Mesenchymal stem cell (in vitro differentiated cells and primary cell): ENCODE measurements around the gene KCNJ16.
"Not testable (repeated sequence)": the region's sequence is repeated elsewhere in the genome, so short reads cannot be mapped to it uniquely, and the experiment has no call there.

Experiments
- DNase-seq: peaks from one replicate; pipeline ENCODE4 v3.0.0-alpha.2; 2013
- H2AFZ ChIP-seq: one replicate; pipeline ENCODE4 v1.6.1; 2013; ENCODE audit warnings: low read depth, mild to moderate bottlenecking, control low read depth, inconsistent platforms, low read length, moderate library complexity
- H2AK5ac ChIP-seq: 2 replicates; pipeline ENCODE4 v1.6.1; 2013; ENCODE audit warnings: low read length, moderate library complexity, mild to moderate bottlenecking, inconsistent platforms; ENCODE audit not compliant: severe bottlenecking
- H2BK120ac ChIP-seq: one replicate; pipeline ENCODE4 v1.6.1; 2013; ENCODE audit warnings: low read depth, mild to moderate bottlenecking, inconsistent platforms, low read length, moderate library complexity
- H2BK12ac ChIP-seq, 2 experiments: one replicate each; pipeline ENCODE4 v1.6.1; 2013; ENCODE audit warnings: inconsistent platforms in 2 of 2, low read length in 2 of 2, mild to moderate bottlenecking in 2 of 2, moderate library complexity in 2 of 2, control low read depth in 1 of 2
- H2BK15ac ChIP-seq: one replicate; pipeline ENCODE4 v1.6.1; 2013; ENCODE audit warnings: mild to moderate bottlenecking, low read depth, inconsistent platforms; ENCODE audit not compliant: poor library complexity, severe bottlenecking
- H2BK5ac ChIP-seq: 2 replicates; pipeline ENCODE4 v1.6.1; 2013; ENCODE audit warnings: low read depth, mild to moderate bottlenecking, low read length, control low read depth, inconsistent platforms; ENCODE audit not compliant: poor library complexity, severe bottlenecking
- H3K14ac ChIP-seq, 2 experiments: one replicate each; pipeline ENCODE4 v1.6.1; 2013; ENCODE audit warnings: inconsistent platforms in 2 of 2, low read length in 2 of 2, control low read depth in 1 of 2, mild to moderate bottlenecking in 1 of 2, moderate library complexity in 1 of 2
- H3K18ac ChIP-seq, 2 experiments: one replicate each; pipeline ENCODE4 v1.6.1; 2013; ENCODE audit warnings: inconsistent platforms in 2 of 2, low read length in 2 of 2, control low read depth in 1 of 2, low read depth in 1 of 2, mild to moderate bottlenecking in 1 of 2
- H3K23ac ChIP-seq, 2 experiments: one replicate each; pipeline ENCODE4 v1.6.1; 2013; ENCODE audit warnings: inconsistent platforms in 2 of 2, low read length in 2 of 2, mild to moderate bottlenecking in 2 of 2, moderate library complexity in 2 of 2, control low read depth in 1 of 2
- H3K27ac ChIP-seq: 2 replicates; pipeline ENCODE4 v1.5.1; 2013; ENCODE audit warnings: mild to moderate bottlenecking, moderate library complexity, low read length, control low read depth, inconsistent platforms; ENCODE audit not compliant: poor library complexity, severe bottlenecking
- H3K27me3 ChIP-seq, 2 experiments: 2 replicates each; pipeline versions ENCODE4 v1.6.1 to v1.7.0; 2013; ENCODE audit warnings: low read length in 2 of 2, mild to moderate bottlenecking in 2 of 2, moderate library complexity in 2 of 2, control low read depth in 1 of 2, inconsistent platforms in 1 of 2; ENCODE audit not compliant: control insufficient read depth in 1 of 2, insufficient read depth in 1 of 2
- H3K36me3 ChIP-seq, 2 experiments: 2 replicates each; pipeline versions ENCODE4 v1.6.1 to v1.7.0; 2013; ENCODE audit warnings: low read length in 2 of 2, control low read depth in 1 of 2, inconsistent platforms in 1 of 2, low read depth in 1 of 2, mild to moderate bottlenecking in 1 of 2; ENCODE audit not compliant: insufficient read depth in 2 of 2, control insufficient read depth in 1 of 2
- H3K4ac ChIP-seq, 2 experiments: one replicate each; pipeline ENCODE4 v1.6.1; 2013; ENCODE audit warnings: inconsistent platforms in 2 of 2, low read length in 2 of 2, mild to moderate bottlenecking in 2 of 2, moderate library complexity in 2 of 2, control low read depth in 1 of 2, low read depth in 1 of 2
- H3K4me1 ChIP-seq: 2 replicates; pipeline ENCODE4 v1.6.1; 2013; ENCODE audit warnings: low read depth, low read length, control low read depth; ENCODE audit not compliant: control insufficient read depth, insufficient read depth
- H3K4me2 ChIP-seq: 2 replicates; pipeline ENCODE4 v1.6.1; 2013; ENCODE audit warnings: low read length, mild to moderate bottlenecking, inconsistent platforms; ENCODE audit not compliant: poor library complexity, severe bottlenecking
- H3K4me3 ChIP-seq, 2 experiments: 2 replicates each; pipeline versions ENCODE4 v1.5.1 to v1.7.0; 2013; ENCODE audit warnings: low read length in 2 of 2, mild to moderate bottlenecking in 2 of 2, control low read depth in 1 of 2, low read depth in 1 of 2; ENCODE audit not compliant: insufficient read depth in 1 of 2
- H3K79me1 ChIP-seq: replicated peaks from 2 replicates; pipeline ENCODE4 v1.6.1; 2013; ENCODE audit warnings: mild to moderate bottlenecking, control low read depth, low read length, inconsistent platforms; ENCODE audit not compliant: poor library complexity, severe bottlenecking
- H3K9ac ChIP-seq: 2 replicates; pipeline ENCODE4 v1.7.0; 2013; ENCODE audit warnings: mild to moderate bottlenecking, low read length, moderate library complexity
- H3K9me3 ChIP-seq: 2 replicates; pipeline ENCODE4 v1.7.0; 2013; ENCODE audit warnings: mild to moderate bottlenecking, low read length; ENCODE audit not compliant: control insufficient read depth
- H4K8ac ChIP-seq: one replicate; pipeline ENCODE4 v1.6.1; 2013; ENCODE audit warnings: inconsistent platforms, mild to moderate bottlenecking, low read length, moderate library complexity
- H4K91ac ChIP-seq: one replicate; pipeline ENCODE4 v1.6.1; 2013; ENCODE audit warnings: mild to moderate bottlenecking, low read length, inconsistent platforms
- WGBS: methylation state at CpG from one replicate; pipeline ENCODE4 v1.1.7; 2013; ENCODE audit warnings: mixed read lengths; 5-methylcytosine and 5-hydroxymethylcytosine counted together

The KCNJ16 gene

DNA sequence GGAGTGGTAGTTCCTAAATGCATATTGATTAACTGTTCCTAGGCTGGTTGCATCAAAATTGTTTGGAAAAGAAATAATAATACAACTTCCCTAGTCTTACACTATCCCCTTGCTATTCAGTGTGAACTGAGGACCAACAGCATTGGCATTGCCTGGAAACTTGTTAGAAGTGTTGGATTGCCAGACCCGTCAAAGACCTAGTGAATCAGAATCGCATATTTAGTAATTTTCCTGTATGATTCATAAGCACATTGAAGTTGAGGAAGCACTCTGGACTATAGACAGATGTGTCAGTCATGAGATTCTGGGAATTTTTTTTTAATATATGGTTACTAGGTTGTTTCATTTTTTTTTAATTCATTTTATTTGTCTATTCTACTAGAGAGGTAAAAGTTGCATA is 34.7 kb upstream of the KCNJ16 start:
- DNase-seq = no peak
- Histone ChIP-seq H3K9ac (no peak overlapping the region), H2BK120ac (no peak overlapping the region), H2AFZ (no peak overlapping the region), H2BK12ac (no peak overlapping the region), H3K9me3 (no peaks in the 10 kb centered on the region), H3K36me3 (no peaks in the 10 kb centered on the region), H3K23ac (no peak overlapping the region), H3K14ac (no peak overlapping the region), H4K8ac (no peak overlapping the region), H3K4me3 (no peak overlapping the region), H3K27ac (no peak overlapping the region), H3K79me1 (no peaks in the 10 kb centered on the region), H2AK5ac (no peak overlapping the region), H3K27me3 (no peaks in the 10 kb centered on the region), H2BK5ac (no peak overlapping the region), H3K4ac (no peak overlapping the region), H2BK15ac (no peak overlapping the region), H4K91ac (no peak overlapping the region), H3K4me2 (no peak overlapping the region), H3K4me1 (no peaks in the 10 kb centered on the region), H3K18ac (no peak overlapping the region)
- WGBS = 94% methylated on average over 2 of the region's 2 CpGs

DNA sequence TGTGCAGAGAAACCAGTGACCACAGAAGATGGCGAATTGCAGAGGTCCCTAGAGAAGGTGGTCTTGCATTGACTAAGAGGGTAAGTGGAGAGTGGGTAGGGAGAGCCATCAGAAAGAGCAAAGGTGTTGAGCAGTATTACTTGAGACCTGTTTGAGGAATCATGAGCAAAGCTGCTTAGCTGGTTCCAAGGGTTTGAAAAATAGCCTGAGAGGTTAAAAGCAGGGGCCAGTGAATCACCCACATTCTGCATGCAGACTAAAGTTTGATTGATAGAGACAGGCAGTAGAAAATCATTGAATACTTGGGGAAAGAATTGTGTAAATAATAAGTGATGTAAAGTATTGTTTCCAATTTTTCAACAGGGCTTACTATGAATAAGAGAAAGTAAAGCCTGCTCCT is 34.0 kb upstream of the KCNJ16 start:
- 77% methylated on average over 1 of the region's 1 CpG for WGBS

DNA sequence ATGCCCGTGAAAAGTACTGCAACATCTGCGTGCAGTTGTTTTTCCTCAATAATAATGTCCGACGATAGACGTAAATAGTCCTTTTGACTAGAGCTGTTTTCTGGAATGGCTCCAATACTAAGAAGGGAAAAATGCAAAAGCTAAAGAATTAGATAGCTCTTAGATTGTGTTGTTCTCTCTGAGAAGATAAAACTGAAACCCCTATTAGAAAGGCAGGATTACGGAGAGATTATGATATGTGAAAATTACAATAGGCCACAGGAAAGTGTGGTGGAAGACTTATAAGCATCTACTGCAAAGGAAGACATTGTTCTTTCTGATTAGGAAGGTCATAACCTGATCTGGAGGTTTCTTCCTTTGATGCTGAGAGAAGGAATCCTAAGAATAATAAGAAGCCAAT is 33.5 kb upstream of the KCNJ16 start:
- Histone ChIP-seq H3K27ac (no peak overlapping the region), H3K4me1 (no peaks in the 10 kb centered on the region), H4K8ac (no peak overlapping the region), H2BK120ac (no peak overlapping the region), H3K9me3 (no peaks in the 10 kb centered on the region), H2AFZ (no peak overlapping the region), H3K4me3 (no peak overlapping the region), H3K4ac (no peak overlapping the region), H3K18ac (no peak overlapping the region), H3K9ac (no peak overlapping the region), H3K36me3 (no peaks in the 10 kb centered on the region), H2AK5ac (no peak overlapping the region), H2BK15ac (no peak overlapping the region), H3K14ac (no peak overlapping the region), H3K4me2 (no peak overlapping the region), H3K23ac (no peak overlapping the region), H4K91ac (no peak overlapping the region), H3K79me1 (no peaks in the 10 kb centered on the region), H3K27me3 (no peaks in the 10 kb centered on the region), H2BK5ac (no peak overlapping the region), H2BK12ac (no peak overlapping the region)
- DNase-seq = no peak
- WGBS = 96% methylated on average over 6 of the region's 6 CpGs

More for the DNA sequence above, 34.0 kb upstream of the KCNJ16 start:
- Histone ChIP-seq H2BK15ac (no peak overlapping the region), H2BK5ac (no peak overlapping the region), H3K27ac (no peak overlapping the region), H4K8ac (no peak overlapping the region), H2AFZ (no peak overlapping the region), H4K91ac (no peak overlapping the region), H3K4me1 (no peaks in the 10 kb centered on the region), H3K14ac (no peak overlapping the region), H3K9ac (no peak overlapping the region), H2AK5ac (no peak overlapping the region), H2BK120ac (no peak overlapping the region), H2BK12ac (no peak overlapping the region), H3K18ac (no peak overlapping the region), H3K4me2 (no peak overlapping the region), H3K4me3 (no peak overlapping the region), H3K36me3 (no peaks in the 10 kb centered on the region), H3K4ac (no peak overlapping the region), H3K9me3 (no peaks in the 10 kb centered on the region), H3K79me1 (no peaks in the 10 kb centered on the region), H3K23ac (no peak overlapping the region), H3K27me3 (no peaks in the 10 kb centered on the region)
- DNase-seq = no peak

DNA sequence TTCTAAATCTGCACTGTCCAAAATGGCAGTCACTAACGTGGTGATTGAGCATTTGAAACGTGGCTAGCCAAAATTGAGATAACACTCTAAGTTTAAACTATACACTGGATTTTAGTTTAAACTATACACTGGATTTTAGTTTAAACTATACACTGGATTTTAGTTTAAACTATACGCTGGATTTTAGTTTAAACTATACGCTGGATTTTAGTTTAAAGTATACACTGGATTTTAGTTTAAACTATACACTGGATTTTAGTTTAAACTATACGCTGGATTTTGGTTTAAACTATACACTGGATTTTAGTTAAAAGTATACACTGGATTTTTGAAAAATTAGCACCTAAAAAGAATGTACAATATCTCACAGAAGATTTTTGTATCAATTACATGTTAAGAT is 29.2 kb upstream of the KCNJ16 start:
- H2AK5ac ChIP-seq, H3K9ac ChIP-seq, H3K23ac ChIP-seq, H3K36me3 ChIP-seq, H3K4ac ChIP-seq, DNase-seq, H2BK15ac ChIP-seq, H2AFZ ChIP-seq, H4K8ac ChIP-seq, H3K79me1 ChIP-seq, H3K27ac ChIP-seq, H3K4me1 ChIP-seq, H2BK5ac ChIP-seq, H3K4me2 ChIP-seq, H4K91ac ChIP-seq, H3K4me3 ChIP-seq, H2BK12ac ChIP-seq, H3K27me3 ChIP-seq, H2BK120ac ChIP-seq, H3K14ac ChIP-seq, H3K18ac ChIP-seq, H3K9me3 ChIP-seq: not testable (repeated sequence)
- 100% methylated on average over 1 of the region's 5 CpGs for WGBS
